ENCODE results near the gene GRK6.

- TF ChIP-seq TAF1 (IDR thresholded peaks at IDR 0.05; ENCODE audit: control insufficient read depth, extremely low read depth, insufficient read depth, low read length, severe bottlenecking) = no peak
- TF ChIP-seq ZNF551 (CRISPR knock-in tag; IDR thresholded peaks at IDR 0.05) = no peak
- no peak for TF ChIP-seq BRF2 (IDR thresholded peaks at IDR 0.05; ENCODE audit: borderline replicate concordance, insufficient read depth, insufficient read length)
- TF ChIP-seq ZNF239 (CRISPR knock-in tag; IDR thresholded peaks at IDR 0.05) = no peak
- TF ChIP-seq KLF13 (tag; IDR thresholded peaks at IDR 0.05; ENCODE audit: borderline replicate concordance, low read depth) = no peak
- TF ChIP-seq REST (IDR thresholded peaks at IDR 0.05; ENCODE audit: borderline replicate concordance) = no peak
- no peak for TF ChIP-seq REST (CRISPR knock-in tag; IDR thresholded peaks at IDR 0.05; ENCODE audit: low read depth)
- no peak for TF ChIP-seq POLR2A (conservative IDR thresholded peaks at IDR 0.05)
- TF ChIP-seq PHF8 (IDR thresholded peaks at IDR 0.05; ENCODE audit: borderline replicate concordance, low read length) = no peak
- TF ChIP-seq KLF10 (CRISPR knock-in tag; IDR thresholded peaks at IDR 0.05) = no peak
- no peak for TF ChIP-seq ZFP36 (IDR thresholded peaks at IDR 0.05; ENCODE audit: low read depth, low read length, partially characterized antibody)
- no peak for TF ChIP-seq UBTF (IDR thresholded peaks at IDR 0.05; ENCODE audit: borderline replicate concordance in 1 of 2, low read depth in 2 of 2, low read length in 2 of 2)
Observed at GRCh38 chr5:177409043-177409801, 17.3 kb upstream of the GRK6 start, which contains the start of gene F12.

Measured in K562 (cell line).